GM21529 (cell line): ENCODE data around the gene CD151.

ENCODE experiments used
- ATAC-seq: cut with Tn5 transposase; IDR thresholded peaks from one replicate; pipeline ENCODE4 v1.9.1; 2021; ENCODE audit not compliant: unreplicated experiment

CD151 gene

DNA sequence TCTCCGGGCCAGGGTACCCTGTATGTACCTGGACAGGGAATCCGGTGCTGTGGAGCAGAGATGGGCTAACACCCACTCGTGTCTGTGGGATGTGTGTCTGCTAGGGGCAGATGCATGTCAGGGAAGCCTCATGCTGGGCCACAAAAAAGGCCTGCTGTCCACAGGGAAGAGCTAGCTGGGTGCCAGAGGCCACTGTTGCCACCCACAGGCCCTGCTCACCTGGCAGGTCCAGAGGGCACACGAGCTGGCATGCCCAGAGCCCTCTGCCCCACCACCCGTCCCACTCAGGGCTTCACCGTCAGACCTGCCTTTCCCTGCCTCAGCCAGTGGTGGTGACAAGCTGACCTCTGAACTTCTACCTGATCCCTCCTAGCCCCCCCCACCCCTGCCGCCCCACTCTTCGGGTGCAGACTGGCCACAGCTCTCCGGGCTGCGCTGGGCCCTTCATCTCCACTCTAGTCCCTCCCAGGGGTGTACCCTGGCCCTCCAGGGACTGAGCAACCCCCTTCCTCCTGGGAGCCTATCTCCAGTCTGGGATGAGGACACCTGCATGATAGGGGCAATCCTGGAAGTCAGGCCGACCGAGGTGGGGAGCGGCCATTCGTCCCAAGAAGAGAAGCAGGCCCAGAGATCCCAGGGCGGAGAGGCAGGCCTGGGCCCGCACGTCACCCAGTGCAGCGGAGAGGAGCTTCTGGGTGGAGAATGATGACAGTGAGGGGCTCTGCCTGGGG, 36.0 kb upstream of the CD151 start:
- ATAC-seq: no peak

DNA sequence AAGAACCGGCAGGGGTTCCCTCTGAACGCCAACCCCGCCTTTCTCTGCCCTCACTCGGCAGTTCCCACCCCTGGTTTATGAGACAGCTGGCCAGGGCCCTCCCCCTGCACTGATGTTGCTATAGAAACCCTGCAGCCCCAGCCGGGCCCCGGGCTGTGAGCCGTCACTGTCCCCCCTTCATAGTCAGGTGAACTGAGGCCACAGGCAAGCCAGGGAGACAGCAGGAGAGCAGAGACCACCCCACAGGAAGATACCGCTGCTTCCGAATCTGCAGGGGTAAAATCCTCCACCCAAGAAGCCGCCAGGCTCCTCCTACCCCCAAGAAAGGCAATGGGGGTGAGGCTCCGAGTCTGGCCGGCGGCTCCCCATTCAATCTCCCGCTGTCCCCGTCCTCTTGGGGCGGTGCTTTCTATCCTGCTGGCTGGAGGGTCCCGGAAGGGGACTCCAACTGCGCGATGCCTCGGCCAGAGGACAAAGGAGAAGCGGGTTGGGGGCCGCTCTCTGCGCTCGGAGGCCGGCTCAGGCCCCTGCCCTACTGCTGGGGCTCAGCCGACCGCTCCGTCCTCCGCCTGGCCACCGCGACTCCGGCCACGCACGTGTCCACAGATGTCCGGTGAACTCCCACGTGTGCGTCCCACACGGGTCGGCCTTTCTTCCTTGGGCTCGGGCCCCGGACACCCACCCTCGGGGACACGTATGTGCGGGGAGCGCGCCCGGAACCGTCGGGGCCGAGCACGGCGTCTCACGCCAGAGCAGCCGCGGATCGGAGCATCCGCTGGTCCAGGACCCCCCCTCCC, 35.3 kb upstream of the CD151 start:
- peak; percentile 53 for ATAC-seq

DNA sequence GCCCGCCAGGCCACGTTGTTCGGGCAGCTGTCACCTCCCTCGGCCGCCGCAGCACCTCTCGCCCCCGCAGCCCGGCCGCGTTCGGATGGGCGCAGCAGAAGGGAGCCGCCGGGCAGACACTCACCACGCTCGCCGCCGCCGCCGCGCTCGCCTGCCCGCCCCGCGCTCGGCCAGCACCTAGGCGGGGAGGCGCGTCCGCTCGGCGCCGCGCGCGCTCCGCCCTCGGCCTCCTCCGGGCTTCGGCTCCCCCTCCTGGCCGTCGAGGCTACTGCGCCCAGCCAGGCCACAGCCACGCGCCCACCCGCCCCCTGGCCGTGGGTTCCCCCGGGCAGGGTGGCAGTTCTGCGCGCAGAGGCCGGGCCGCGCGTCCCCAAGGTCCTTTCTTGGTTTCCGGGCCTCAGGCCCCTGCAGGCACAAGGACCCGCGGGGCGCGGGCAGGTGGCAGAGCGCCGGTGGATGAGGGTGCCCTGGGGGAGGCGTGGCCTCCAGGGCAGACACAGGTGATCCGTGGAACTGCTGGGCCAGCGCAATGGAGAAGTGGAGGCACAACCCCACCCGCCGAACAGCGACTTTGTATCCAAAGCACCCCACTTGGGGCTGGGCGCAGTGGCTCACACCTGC, 34.5 kb upstream of the CD151 start, which contains the start of gene SLC25A22:
Gene SLC25A22, minus strand, starts transcription at position 189 of the 621 bp plus-strand sequence. CDS start 3,275 bp downstream, outside the sequence.
- ATAC-seq: peak; percentile 55

DNA sequence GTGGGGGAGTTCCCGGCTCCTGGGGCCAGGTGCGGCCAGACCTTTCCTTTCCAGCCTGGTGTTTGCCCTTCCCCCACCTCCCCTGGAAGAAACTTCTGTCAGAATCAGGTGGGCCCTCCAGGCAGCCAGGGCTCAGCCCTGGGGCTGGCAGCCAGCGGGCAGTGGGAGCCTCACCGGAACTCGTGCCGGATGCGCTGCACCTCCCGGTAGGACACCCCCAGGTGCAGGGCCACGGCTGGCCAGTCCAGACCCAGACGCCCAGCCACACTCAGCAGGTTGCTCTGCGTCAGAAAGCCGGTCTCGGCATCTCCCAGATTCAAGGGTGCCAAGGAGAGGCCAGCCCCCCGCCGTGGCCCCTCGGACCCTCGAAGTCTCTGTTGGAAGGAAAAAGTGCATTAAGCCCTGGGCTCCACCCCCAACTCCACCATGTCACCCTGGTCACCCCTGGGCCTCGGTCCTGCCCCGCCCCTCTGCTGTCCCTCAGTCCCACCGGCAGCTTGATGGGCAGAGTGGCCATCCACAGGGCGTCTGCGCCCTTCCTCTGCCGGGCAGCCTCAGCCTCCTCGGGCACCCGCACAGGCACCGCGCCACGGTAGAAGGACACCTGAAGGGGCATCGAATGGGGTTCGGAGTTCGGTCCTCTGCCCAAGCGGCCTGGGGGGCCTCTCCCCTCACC, 33.0 kb upstream of the CD151 start:
- no peak for ATAC-seq

DNA sequence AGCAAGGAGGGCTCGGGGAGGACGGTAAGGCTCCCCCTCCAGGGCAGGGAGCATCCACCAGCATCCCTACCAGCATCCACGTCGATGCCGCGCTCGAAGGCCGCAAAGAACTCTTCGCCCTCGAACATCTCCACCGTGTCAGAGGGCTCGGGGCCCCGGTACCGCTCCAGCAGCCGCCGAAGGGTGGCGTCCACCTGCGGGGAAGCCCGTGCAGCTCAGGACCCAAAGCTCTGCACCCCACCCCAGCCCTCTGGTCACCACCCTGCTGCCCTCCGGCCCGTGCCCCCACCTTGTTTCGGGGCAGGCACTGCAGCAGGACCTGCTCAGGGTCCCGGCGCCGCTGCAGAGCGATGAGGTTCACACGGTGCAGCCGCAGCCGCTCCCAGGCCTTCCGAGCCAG, 32.3 kb upstream of the CD151 start:
- no peak for ATAC-seq

DNA sequence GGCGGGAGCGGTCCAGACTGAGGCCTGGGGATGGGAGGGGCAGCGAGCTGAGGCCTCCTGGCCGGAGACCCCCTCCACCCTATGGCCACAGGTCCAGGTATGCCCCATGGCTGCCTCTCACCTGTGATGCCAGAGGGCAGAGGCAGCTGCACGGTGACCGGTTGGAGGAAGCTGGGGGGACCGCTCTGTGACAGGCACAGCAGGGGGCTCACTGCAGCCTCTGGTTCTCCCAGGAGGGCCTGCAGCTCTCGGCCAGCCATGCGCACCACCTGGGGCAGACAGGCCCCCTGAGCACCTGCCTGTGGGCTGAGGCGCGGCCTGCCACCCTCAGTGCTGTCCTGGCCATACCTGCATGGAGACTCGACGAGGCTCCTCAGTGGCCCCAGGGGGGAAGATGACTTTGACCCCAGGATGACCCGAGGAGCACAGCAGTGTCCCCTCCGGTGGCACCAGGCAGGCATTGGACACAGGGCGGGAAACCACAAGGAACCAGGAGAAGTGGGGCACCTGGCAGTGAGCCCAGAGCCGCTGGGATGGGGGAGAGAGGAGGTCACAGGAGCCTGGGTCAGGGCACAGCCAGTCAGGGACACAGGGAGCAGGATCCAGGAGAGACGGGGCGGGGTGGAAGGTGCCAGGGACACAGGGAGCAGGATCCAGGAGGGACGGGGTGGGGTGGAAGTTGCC, 31.5 kb upstream of the CD151 start:
- ATAC-seq: no peak

DNA sequence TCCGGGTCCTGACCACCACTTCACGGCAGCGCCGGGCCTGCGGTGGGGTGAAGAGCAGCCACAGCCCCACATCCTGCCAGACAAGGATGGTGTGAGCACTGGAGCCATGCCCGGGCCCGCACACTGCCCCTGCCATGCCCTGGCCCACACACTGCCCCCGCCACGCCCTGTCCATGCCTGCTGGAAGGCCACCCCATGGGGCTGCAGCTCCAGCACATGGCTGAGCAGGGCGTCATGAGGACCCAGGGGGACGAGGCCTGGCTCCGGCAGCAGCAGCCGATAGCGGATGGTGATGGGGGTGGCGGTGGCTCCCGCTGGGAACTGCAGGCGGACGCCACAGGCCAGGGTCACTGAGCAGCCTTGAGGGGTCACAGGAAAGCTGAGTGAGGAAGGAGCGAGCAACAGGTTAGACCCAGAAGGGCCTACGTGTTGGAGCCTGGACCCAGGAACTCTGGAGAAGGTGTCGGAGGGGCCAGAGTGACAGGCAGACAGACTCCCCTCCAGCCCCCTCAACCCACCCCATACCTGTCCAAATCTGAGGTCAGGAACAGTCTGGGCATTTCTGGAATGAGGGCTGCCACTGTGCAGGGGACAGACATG, 30.6 kb upstream of the CD151 start:
- no peak for ATAC-seq

DNA sequence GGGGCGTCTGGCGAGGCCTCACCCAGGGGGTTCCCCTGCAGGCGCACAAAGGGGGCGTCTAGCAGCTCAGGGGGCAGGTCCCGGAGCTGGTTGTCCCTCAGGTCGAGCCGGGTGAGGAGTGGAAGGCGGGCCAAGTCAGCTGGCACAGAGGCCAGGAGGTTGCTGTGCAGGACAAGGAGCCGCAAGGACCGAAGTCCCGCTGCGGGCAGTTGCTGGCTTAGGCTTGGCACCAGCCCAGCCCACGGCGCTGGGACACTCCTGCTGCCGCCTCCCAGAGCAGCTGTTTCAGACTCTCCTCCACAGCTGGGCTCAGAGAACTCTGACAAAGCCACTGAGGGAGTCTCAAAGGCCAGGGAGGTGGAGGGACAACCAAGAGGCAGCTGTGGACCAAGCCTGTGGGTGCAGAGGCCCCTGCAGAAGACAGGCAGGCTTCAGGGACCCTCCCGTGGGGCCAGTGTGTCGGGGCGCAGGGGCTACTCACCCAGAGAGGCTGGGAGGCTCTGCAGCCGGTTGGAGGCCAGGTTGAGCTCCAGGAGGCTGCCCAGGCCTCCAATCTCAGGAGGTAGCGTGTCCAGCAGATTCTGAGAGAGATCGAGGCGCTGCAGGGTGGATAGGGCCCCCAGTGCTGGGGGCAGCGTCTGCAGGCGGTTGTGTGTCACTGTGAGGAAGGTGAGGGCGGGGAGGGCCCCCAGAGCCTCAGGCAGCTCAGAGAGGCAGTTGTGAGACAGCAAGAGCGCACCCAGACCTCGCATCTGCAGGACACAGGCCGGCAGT, 29.9 kb upstream of the CD151 start:
- ATAC-seq: no peak

DNA sequence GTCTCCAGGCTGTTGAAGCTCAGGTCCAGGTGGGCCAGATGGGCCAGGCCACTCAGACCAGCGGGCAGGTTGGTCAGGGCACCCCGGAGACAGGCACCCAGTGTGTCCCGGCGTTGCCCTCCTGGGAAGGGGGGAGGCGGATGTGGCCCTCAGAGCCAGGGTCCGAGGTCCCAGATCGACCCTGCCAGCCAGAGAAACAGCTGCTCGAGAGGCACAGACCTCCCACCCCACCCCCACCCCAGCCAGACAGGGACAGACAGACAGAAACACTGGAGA, 29.3 kb upstream of the CD151 start:
- no peak for ATAC-seq

DNA sequence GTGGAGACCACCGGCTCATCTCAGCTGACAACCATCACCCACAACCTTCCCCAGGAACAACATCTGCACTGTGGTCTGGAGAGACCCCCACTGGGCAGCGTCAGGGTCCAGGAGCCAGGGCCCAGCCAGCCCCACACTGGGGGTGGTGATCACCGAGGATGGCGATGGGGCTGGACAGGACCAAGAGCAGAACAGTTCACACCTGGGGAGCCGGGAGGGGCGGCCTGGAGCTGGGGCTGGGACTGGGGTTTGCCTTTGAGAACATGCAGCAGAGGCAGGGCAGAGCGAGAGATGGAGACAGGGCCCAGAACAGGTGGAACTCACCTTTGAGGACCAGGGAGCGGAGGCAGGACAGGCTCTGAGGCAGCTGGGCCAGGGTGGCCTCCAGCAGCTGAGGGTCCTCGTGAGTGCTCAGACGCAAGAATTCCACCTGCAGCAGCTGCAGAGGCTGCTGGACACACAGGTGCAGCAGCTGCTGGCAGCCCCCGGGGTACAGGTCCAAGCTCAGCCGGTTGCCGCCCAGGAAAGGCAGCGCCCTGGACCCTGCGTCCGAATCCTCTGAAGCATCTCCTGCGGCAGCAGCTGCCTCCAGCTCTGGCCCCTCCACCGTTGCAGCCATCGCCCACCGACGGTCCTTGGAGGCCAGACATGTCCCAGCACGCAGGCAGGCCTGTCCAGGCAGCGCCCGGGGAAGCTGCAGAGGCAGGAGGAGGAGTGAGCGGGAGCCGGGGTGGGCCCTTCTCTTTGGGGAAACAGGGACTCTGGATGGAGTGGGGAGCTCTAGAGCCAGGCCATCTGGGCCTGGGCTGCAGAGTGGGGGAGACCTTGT, 28.8 kb upstream of the CD151 start:
- ATAC-seq: no peak

DNA sequence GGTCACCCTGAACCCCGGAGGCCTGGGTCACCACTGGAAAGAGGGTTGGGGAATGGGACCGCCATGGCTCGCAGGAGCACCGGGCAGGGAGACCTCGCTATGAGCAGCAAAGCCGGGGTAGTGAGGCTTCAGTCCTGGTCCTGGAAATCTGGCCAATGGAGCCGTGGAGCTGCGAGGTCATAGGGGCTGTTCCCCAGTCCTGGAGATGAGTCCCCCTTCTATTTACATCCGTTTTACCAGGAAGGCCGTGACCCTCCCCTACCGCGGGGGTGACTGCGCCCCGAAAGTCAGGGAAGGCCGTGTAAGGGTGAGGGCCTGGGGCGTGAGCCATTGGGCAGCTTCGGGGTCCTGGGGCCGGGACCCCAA, 28.2 kb upstream of the CD151 start:
- ATAC-seq: no peak

DNA sequence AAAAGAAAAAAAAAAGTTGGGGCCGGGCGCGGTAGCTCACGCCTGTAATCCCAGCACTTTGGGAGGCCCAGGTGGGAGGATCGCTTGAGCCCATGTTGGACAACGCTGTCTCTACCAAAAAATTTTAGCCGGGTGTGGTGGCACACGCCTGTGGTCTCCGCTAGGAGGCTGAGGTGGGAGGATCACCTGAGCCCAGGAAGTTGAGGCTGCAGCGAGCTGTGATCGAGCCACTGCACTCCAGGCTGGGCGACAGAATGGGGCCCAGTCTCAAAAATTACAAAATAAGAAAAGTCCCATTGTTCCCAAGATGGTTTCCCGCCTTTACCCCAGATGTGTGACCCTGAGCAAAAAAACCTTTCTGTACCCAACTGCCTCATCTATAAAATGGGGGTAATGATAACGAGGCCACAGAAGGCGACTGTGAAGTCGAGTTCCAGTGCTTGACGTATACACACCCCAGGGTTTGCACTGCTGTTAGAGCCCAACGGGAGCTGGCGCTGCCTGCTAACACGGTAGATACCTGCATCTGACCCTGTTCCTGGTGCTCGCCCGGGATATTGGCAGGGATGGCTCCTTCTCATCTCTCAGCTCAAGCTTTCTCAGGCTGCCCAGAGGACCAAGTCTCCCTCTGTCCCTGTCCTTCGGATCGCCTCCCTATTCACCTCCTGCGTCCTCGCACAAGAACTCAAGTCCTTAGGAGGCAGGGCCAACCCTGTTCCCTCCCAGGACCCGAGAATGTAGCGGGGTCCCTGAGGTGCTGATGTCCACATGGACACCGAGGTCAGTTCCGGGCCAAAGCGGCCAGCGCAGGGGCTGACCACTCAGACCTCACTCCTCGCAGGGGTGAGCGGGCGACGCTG, 24.1 kb upstream of the CD151 start:
- ATAC-seq: peak; percentile 1

DNA sequence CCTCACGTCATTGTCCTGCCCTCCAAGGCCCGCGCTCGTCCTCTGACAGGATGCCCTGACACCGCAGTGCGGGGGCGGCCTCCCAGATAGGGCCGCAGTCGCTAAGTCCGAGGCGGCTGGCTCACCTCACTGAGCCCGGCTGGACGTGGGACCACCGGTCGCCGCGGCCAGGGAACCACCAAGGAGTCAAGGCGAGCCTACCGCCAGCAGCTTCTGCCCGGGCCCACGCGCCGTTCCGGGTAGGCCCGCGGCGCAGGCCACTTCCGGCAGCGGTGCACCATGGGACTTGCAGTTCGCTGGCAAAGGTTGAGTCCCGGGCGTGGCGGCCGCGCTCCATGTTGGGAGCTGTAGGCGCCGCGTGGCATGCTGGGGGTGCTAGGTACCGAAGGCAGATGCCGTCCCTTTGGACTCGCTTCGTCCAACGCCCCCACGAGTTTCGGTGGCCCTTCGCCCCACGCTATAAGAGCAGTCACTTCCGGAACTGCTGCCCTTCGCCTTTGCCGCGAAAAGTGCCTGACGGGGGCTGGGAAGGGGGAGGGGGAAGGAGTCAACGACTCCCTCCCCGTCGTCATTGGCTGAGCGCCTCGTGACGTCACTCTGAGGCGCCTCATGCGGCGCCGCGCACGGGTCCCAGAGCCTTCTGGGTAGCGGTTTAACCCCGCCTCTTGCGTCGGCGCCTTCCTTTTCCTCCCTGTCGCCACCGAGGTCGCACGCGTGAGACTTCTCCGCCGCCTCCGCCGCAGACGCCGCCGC, 23.3 kb upstream of the CD151 start, which contains the start of gene RPLP2:
Gene RPLP2, plus strand, starts transcription at position 681 of the 753 bp plus-strand sequence. CDS start 268 bp downstream, outside the sequence.
- ATAC-seq: peak; percentile 72

DNA sequence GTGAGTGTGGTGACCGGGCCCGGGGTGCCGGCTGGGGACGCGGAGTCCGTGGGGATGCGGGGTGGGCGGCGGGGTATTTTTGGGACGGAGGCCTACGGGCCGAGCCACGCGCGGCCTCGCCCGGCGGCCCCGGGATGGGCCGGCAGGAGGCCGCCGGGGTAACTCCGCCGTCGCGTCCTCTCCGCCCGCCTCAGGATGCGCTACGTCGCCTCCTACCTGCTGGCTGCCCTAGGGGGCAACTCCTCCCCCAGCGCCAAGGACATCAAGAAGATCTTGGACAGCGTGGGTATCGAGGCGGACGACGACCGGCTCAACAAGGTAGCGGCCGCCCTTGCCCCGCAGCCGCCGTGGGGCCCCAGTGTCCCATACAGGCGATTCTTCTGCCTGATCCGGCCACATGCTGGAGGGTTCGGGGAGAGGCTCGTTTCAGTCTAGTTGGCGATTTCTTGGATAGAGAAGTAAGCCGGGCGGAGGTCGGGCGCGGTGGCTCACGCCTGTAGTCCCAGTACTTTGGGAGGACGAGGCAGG, 22.6 kb upstream of the CD151 start:
- ATAC-seq: no peak

DNA sequence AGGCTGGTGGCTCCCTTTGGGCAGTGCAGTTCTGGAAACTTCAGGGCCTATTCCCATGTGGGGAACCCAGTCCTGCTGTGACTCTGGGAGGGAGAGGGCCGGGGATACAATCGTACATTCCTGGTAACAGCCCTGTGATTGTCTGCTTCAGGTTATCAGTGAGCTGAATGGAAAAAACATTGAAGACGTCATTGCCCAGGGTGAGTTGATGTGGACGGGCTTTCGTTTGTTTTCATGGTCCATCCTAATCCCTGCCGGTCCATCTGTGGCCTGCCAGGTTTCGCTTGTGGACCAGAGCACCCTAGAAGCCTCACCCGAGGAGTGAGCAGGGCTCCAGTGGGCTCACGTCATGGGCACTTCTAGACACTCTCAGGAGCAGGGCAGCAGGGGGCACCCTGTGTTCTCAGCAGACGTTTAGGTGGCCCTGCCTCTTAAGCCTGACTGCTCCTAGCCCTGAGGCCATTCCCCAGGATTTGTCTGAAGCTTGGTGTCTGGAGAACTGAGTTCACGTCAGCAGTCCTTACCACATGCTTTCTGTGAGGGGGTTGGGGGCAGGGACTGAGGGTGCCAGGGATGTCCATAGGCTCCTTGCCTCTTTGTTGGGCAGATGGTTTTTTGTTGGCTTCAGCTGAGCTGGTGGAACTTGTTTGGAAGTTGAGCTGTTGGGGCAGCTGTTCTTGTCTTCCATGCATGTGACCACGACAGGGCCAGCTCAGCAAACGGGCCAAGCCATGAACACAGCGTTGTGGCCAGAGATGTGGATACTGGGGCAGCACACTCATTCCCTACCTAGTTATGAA, 21.1 kb upstream of the CD151 start:
- ATAC-seq: no peak

DNA sequence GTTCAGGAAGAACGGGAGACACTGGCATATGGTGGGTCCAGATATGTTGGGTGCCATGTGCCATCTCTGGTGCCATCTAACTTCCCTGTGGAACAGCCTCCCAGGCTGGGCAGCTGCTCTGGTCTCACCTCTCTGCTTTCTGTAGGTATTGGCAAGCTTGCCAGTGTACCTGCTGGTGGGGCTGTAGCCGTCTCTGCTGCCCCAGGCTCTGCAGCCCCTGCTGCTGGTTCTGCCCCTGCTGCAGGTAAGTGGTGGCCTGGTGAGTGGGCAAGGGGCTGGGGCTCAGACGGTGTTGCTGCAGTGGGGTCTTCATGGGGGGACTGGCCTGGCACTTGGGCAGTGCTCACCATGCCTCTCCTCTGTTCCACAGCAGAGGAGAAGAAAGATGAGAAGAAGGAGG, 20.4 kb upstream of the CD151 start:
- no peak for ATAC-seq
